GM12878 (cell line): ENCODE results near the gene SIK3. TPM values are rescaled to one million over a fixed set of nuclear protein-coding genes. Genes with fewer than 3 reads are reported as not detected.

ENCODE experiments used
- BHLHE40 ChIP-seq, 2 experiments: fragments of 450-650 bp in 1 of 2; IDR thresholded peaks; 2 replicates each; pipeline ENCODE4 v1.6.1; 2011 to 2017; ENCODE audit warnings: low read depth in 2 of 2, borderline replicate concordance in 1 of 2, improper control_type of control experiment in 1 of 2, low read length in 1 of 2, mild to moderate bottlenecking in 1 of 2
- CHD1 ChIP-seq: IDR thresholded peaks from 2 replicates; pipeline ENCODE4 v1.6.1; 2012; ENCODE audit warnings: low read depth, low read length, improper control_type of control experiment
- EED ChIP-seq: sonication (generic); IDR thresholded peaks from 2 replicates; pipeline ENCODE4 v1.6.1; 2016; ENCODE audit warnings: antibody characterized with exemption, low read depth
- ETV6 ChIP-seq, 2 experiments: fragments of 450-650 bp in 1 of 2; IDR thresholded peaks in 1 of 2; conservative IDR thresholded peaks in 1 of 2; 2 replicates each; pipeline ENCODE4 v1.6.1; 2014; ENCODE audit warnings: antibody characterized with exemption in 1 of 2, borderline replicate concordance in 1 of 2, low read depth in 1 of 2, mild to moderate bottlenecking in 1 of 2, moderate library complexity in 1 of 2
- FOS ChIP-seq: IDR thresholded peaks from 3 replicates; pipeline ENCODE4 v1.6.1; 2011; ENCODE audit warnings: borderline replicate concordance; ENCODE audit not compliant: insufficient read length; ENCODE audit errors: extremely low read depth
- IKZF1 ChIP-seq: fragments of 450-650 bp; conservative IDR thresholded peaks from 2 replicates; pipeline ENCODE4 v1.6.1; 2017; ENCODE audit warnings: antibody characterized with exemption, mild to moderate bottlenecking
- JUND ChIP-seq: IDR thresholded peaks from 2 replicates; pipeline ENCODE4 v1.6.1; 2012; ENCODE audit warnings: low read depth, mild to moderate bottlenecking, low read length, improper control_type of control experiment, moderate library complexity
- MTA2 ChIP-seq: fragments of 450-650 bp; IDR thresholded peaks from 2 replicates; pipeline ENCODE4 v1.6.1; 2016; ENCODE audit warnings: low read depth, mild to moderate bottlenecking, moderate library complexity
- MYB ChIP-seq: fragments of 150-350 bp; IDR thresholded peaks from 2 replicates; pipeline ENCODE4 v1.6.1; 2014; ENCODE audit warnings: mild to moderate bottlenecking, low read depth, low read length, borderline replicate concordance
- NFIC ChIP-seq: IDR thresholded peaks from 2 replicates; pipeline ENCODE4 v1.6.1; 2012; ENCODE audit warnings: low read depth, mild to moderate bottlenecking, inconsistent platforms, low read length, moderate library complexity
- NR2C1 ChIP-seq: fragments of 450-650 bp; IDR thresholded peaks from 2 replicates; pipeline ENCODE4 v1.6.1; 2017; ENCODE audit warnings: antibody characterized with exemption, mild to moderate bottlenecking, moderate library complexity
- RB1 ChIP-seq: fragments of 450-650 bp; formaldehyde crosslinking; IDR thresholded peaks from 2 replicates; pipeline ENCODE4 v1.6.1; 2017; ENCODE audit warnings: mild to moderate bottlenecking, borderline replicate concordance
- RCOR1 ChIP-seq: conservative IDR thresholded peaks from 2 replicates; pipeline ENCODE4 v1.6.1; 2012; ENCODE audit warnings: low read depth, low read length, improper control_type of control experiment
- RUNX3 ChIP-seq: IDR thresholded peaks from 2 replicates; pipeline ENCODE4 v1.6.1; 2012; ENCODE audit warnings: low read length, inconsistent platforms
- SIN3A ChIP-seq: IDR thresholded peaks from 2 replicates; pipeline ENCODE4 v1.6.1; 2012; ENCODE audit warnings: low read depth, low read length, improper control_type of control experiment
- STAT1 ChIP-seq: fragments of 450-650 bp; conservative IDR thresholded peaks from 2 replicates; pipeline ENCODE4 v1.6.1; 2014; ENCODE audit warnings: antibody characterized with exemption, mild to moderate bottlenecking
- STAT3 ChIP-seq: IDR thresholded peaks from 2 replicates; pipeline ENCODE4 v1.6.1; 2011; ENCODE audit warnings: low read depth, low read length, improper control_type of control experiment
- TARDBP ChIP-seq: IDR thresholded peaks from 2 replicates; pipeline ENCODE4 v1.6.1; 2016; ENCODE audit warnings: borderline replicate concordance
- TBL1XR1 ChIP-seq: IDR thresholded peaks from 2 replicates; pipeline ENCODE4 v1.6.1; 2012; ENCODE audit warnings: low read depth, low read length, improper control_type of control experiment
- TCF3 ChIP-seq: IDR thresholded peaks from 2 replicates; pipeline ENCODE4 v1.6.1; 2012; ENCODE audit warnings: low read depth, mild to moderate bottlenecking, low read length, borderline replicate concordance; ENCODE audit not compliant: insufficient read depth
- ZNF207 ChIP-seq: fragments of 450-650 bp; IDR thresholded peaks from 2 replicates; pipeline ENCODE4 v1.6.1; 2014; ENCODE audit warnings: antibody characterized with exemption, mild to moderate bottlenecking, borderline replicate concordance
- ZZZ3 ChIP-seq: IDR thresholded peaks from 2 replicates; pipeline ENCODE4 v1.6.1; 2011; ENCODE audit warnings: low read depth; ENCODE audit not compliant: control insufficient read depth, insufficient read length
- polyA plus RNA-seq, 11 experiments: library from polyadenylated mRNA; depleted of rRNA in 4 of 11; unstranded in 6 of 11; stranded (reverse) in 5 of 11; fragments of >200 nt; fragmentation: Nextera tagmentation in 4 of 11; fragmentation: Illumina TruSeq in 1 of 11; extraction: Ambion mirVana in 4 of 11; extraction: Trizol in 1 of 11; gene quantifications; 1 replicate in 1 of 11; 2 replicates in 10 of 11; pipeline versions ENCODE4 v1.2.1 to v1.2.3, GENCODE V29; 2011 to 2016; ENCODE audit warnings: inconsistent platforms in 2 of 11, missing spikeins in 2 of 11, low read depth in 1 of 11
- total RNA-seq, 4 experiments: library from RNA; depleted of rRNA in 3 of 4; stranded (reverse); fragments of >200 nt in 3 of 4; fragmentation: Illumina TruSeq in 1 of 4; extraction: Trizol in 1 of 4; gene quantifications; 2 replicates each; pipeline versions ENCODE4 v1.2.1 to v1.2.3, GENCODE V29; 2013 to 2021
- TF ChIP-seq, protein P1 (sequence below): fragments of 450-650 bp; formaldehyde crosslinking; IDR thresholded peaks from 2 replicates; pipeline ENCODE4 v1.4.0; 2022; ENCODE audit warnings: mild to moderate bottlenecking, moderate library complexity
- TF ChIP-seq, protein P2 (sequence below): IDR thresholded peaks from 2 replicates; pipeline ENCODE4 v1.6.1; 2012; ENCODE audit warnings: mild to moderate bottlenecking, low read depth, low read length

The SIK3 gene
- total and polyA plus RNA-seq, 10 of the 15 experiments (the other 5 are each of a cell fraction or from before 2014, with no cell fraction given), result 2.5 to 31.9 (median 11.1) TPM

DNA sequence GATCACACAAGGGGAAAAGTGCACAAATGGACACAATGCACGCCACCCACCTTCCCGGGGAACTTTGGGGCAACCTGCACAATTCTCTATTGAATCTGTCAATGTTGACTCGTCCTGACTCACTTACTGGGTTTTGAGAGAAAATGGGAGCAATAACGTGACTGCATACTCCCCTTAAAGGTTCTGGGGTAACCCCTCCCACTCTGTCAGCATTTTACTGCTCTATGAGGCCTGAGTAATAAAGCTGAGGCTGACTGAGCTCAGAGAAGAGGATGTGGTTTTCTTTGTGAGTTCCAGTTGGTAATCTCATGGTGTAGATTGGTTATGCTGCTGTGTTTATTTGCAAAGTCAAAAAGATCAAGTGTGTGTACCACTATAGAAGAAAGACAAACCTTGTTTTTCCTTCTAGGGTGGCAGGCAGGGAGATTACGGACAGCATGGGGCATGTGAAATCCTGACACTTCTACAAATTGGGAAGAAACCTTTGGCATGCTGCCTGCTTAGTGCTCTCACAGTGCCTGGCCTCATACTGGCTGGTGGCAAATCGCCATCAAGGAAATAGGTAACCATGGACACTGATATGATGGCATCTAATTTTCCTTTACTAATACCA lies 244.7 kb downstream of the SIK3 start (continued):
- TF ChIP-seq JUND (no peak), FOS (no peak), EED (peak; percentile 20; the same call in 1 of the 2 replicates), MYB (no peak), RUNX3 (peak; percentile 97), NFIC (peak; percentile 44; the same call in 1 of the 2 replicates), ETV6 (conservative IDR thresholded peaks at IDR 0.05 in 1 of 2, IDR thresholded peaks at IDR 0.05 in 1 of 2; ENCODE audit: borderline replicate concordance in 1 of 2, low read depth in 1 of 2) (peak in 1 of 2 experiments; percentile 52; a peak in 1 of 4 replicates), SIN3A (no peak), STAT3 (0 out of 2 replicates have a peak, but pooled peaks have one; percentile 34), RCOR1 (no peak), ZNF207 (no peak), RB1 (no peak), TARDBP (no peak), CHD1 (no peak), TCF3 (no peak), ZZZ3 (no peak), BHLHE40 (IDR thresholded peaks at IDR 0.05; ENCODE audit: borderline replicate concordance in 1 of 2, low read depth in 2 of 2, low read length in 1 of 2) (peak; percentile 49 to 78; a peak in 2 of 4 replicates), NR2C1 (no peak), MTA2 (peak; percentile 66), STAT1 (no peak), TBL1XR1 (0 out of 2 replicates have a peak, but pooled peaks have one; percentile 26), IKZF1 (peak; percentile 46)
- TF ChIP-seq, protein P1, sequence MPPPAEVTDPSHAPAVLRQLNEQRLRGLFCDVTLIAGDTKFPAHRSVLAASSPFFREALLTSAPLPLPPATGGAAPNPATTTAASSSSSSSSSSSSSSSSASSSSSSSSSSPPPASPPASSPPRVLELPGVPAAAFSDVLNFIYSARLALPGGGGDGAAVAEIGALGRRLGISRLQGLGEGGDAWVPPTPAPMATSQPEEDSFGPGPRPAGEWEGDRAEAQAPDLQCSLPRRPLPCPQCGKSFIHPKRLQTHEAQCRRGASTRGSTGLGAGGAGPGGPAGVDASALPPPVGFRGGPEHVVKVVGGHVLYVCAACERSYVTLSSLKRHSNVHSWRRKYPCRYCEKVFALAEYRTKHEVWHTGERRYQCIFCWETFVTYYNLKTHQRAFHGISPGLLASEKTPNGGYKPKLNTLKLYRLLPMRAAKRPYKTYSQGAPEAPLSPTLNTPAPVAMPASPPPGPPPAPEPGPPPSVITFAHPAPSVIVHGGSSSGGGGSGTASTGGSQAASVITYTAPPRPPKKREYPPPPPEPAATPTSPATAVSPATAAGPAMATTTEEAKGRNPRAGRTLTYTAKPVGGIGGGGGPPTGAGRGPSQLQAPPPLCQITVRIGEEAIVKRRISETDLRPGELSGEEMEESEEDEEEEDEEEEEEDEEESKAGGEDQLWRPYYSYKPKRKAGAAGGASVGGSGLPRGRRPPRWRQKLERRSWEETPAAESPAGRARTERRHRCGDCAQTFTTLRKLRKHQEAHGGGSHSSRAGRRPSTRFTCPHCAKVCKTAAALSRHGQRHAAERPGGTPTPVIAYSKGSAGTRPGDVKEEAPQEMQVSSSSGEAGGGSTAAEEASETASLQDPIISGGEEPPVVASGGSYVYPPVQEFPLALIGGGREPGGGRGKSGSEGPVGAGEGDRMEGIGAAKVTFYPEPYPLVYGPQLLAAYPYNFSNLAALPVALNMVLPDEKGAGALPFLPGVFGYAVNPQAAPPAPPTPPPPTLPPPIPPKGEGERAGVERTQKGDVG (CRISPR knock-in tag), result no peak
- TF ChIP-seq, protein P2, sequence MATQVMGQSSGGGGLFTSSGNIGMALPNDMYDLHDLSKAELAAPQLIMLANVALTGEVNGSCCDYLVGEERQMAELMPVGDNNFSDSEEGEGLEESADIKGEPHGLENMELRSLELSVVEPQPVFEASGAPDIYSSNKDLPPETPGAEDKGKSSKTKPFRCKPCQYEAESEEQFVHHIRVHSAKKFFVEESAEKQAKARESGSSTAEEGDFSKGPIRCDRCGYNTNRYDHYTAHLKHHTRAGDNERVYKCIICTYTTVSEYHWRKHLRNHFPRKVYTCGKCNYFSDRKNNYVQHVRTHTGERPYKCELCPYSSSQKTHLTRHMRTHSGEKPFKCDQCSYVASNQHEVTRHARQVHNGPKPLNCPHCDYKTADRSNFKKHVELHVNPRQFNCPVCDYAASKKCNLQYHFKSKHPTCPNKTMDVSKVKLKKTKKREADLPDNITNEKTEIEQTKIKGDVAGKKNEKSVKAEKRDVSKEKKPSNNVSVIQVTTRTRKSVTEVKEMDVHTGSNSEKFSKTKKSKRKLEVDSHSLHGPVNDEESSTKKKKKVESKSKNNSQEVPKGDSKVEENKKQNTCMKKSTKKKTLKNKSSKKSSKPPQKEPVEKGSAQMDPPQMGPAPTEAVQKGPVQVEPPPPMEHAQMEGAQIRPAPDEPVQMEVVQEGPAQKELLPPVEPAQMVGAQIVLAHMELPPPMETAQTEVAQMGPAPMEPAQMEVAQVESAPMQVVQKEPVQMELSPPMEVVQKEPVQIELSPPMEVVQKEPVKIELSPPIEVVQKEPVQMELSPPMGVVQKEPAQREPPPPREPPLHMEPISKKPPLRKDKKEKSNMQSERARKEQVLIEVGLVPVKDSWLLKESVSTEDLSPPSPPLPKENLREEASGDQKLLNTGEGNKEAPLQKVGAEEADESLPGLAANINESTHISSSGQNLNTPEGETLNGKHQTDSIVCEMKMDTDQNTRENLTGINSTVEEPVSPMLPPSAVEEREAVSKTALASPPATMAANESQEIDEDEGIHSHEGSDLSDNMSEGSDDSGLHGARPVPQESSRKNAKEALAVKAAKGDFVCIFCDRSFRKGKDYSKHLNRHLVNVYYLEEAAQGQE, result no peak
